Measurements from ENCODE around the gene MAPKAPK3. TPM values are rescaled to one million over a fixed set of nuclear protein-coding genes. Genes with fewer than 3 reads are reported as not detected.

The MAPKAPK3 gene
- total RNA-seq, 1 experiment from 2014 or later = 40.1 TPM

DNA sequence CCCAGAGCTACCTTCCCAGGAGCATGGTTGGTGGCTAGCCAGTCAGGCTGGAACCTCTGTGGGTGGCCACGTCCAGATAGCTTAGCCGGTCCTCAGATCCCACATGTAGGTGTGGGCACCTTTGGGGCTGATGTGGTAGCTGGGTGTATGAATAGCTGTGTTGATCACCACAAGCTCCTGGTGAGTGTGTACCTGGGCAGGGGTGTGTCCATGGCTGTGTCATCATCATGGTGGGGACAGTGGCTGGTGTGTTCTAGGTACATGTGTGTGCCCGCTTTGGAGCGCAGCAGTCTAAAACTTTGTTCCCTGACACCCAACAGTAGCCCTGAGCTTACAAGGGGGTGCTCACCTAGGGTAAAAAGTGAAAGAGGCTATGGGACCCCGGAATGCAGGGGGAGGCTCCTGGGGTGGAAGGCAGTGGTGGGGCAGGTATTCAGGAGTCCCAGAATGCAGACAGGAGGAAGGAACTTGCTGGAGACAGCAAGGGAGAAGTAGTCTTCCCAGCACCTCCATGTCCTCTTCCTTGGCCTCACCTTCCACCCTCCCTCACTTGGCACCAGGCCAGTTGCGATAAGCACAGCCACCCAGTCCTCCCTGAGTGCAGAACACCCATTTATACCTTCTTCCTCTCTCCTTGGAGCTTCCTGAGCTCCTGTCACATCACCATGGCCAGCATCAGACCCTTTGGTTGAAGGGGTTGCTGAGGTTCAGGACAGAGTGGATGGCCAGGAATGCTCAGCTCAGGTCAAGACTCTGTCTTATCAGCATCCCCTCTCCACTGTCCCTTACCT lies 6.6 kb upstream of the MAPKAPK3 start:
- Mint-ChIP-seq H3K36me3 (ENCODE audit: insufficient read depth, unreplicated experiment) (peaks cover 17% of the 10 kb centered on the region), H3K4me3 (ENCODE audit: unreplicated experiment) (peak overlapping the region; percentile 83), H3K27ac (ENCODE audit: unreplicated experiment) (peak overlapping the region; percentile 81), H3K4me1 (ENCODE audit: low read depth, unreplicated experiment) (peaks cover 17% of the 10 kb centered on the region), H3K27me3 (ENCODE audit: insufficient read depth, unreplicated experiment) (peaks cover 4% of the 10 kb centered on the region), H3K9me3 (ENCODE audit: unreplicated experiment) (no peaks in the 10 kb centered on the region)
- H3K9me3 ChIP-seq = no peaks in the 10 kb centered on the region
- no peaks in the 10 kb centered on the region for H3K36me3 ChIP-seq (ENCODE audit: control insufficient read depth, insufficient read depth, low read length)
- ChIA-PET CTCF (interaction anchor here (1.7 kb wide), 1 partner anchor 21 kb away, joined by 13 read pairs; no protein-coding TSS in a partner anchor), POLR2A (no interaction called here)
- peak overlapping the region; percentile 74; the same call in 1 of the 2 replicates for H3K4me3 ChIP-seq (ENCODE audit: low read depth, low read length)
- no TSS peak for BruUV-seq (replicated peaks)
- no peaks in the 10 kb centered on the region for H3K27me3 ChIP-seq (replicated peaks; ENCODE audit: control insufficient read depth, insufficient read depth, low read length)
- intact Hi-C loops (cut with micrococcal nuclease; ENCODE audit: unreplicated experiment) = loop anchor here (5.0 kb wide), 1 partner anchor 258 kb away; the partner anchor contains the start of genes CYB561D2 and NPRL2
- DNase-seq = no peak
- peaks cover 11% of the 10 kb centered on the region for H3K4me1 ChIP-seq
- TF ChIP-seq, protein P1, sequence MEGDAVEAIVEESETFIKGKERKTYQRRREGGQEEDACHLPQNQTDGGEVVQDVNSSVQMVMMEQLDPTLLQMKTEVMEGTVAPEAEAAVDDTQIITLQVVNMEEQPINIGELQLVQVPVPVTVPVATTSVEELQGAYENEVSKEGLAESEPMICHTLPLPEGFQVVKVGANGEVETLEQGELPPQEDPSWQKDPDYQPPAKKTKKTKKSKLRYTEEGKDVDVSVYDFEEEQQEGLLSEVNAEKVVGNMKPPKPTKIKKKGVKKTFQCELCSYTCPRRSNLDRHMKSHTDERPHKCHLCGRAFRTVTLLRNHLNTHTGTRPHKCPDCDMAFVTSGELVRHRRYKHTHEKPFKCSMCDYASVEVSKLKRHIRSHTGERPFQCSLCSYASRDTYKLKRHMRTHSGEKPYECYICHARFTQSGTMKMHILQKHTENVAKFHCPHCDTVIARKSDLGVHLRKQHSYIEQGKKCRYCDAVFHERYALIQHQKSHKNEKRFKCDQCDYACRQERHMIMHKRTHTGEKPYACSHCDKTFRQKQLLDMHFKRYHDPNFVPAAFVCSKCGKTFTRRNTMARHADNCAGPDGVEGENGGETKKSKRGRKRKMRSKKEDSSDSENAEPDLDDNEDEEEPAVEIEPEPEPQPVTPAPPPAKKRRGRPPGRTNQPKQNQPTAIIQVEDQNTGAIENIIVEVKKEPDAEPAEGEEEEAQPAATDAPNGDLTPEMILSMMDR (IDR thresholded peaks at IDR 0.05; ENCODE audit: insufficient read depth in 1 of 2, low read depth in 1 of 2, low read length in 1 of 2, severe bottlenecking in 1 of 2, unreplicated experiment in 1 of 2) = no peak

DNA sequence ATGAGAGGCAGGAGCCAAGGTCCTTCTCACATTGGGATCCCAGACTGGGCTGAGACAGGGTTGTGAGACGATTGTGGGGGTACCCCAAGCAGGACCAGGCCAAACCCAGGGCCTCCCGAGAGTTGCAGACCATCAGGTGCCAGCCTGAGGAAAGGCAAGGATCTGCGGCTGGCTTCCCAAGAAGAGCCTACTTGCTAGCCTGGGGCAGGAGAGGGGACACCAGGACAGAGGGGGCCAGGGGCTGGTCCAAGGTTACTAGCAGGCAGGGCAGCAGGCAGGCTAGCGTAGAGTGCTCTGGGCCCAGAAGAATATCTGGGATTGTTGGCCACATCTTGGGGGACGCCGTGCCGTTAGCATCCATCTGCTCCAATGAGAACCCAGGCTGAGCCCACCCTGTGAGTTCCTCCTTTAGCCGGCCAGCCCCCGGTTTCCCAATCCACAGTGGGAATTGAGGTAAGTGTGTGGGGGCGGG lies 5.9 kb upstream of the MAPKAPK3 start:
- Mint-ChIP-seq H3K36me3 (ENCODE audit: insufficient read depth, unreplicated experiment) (peaks cover 17% of the 10 kb centered on the region), H3K27me3 (ENCODE audit: insufficient read depth, unreplicated experiment) (peaks cover 4% of the 10 kb centered on the region), H3K27ac (ENCODE audit: unreplicated experiment) (peak overlapping the region; percentile 81), H3K9me3 (ENCODE audit: unreplicated experiment) (no peaks in the 10 kb centered on the region), H3K4me3 (ENCODE audit: unreplicated experiment) (peak overlapping the region; percentile 83), H3K4me1 (ENCODE audit: low read depth, unreplicated experiment) (peaks cover 17% of the 10 kb centered on the region)
- DNase-seq = no peak
- peak overlapping the region; percentile 74 for H3K4me3 ChIP-seq (ENCODE audit: low read depth, low read length)
- CTCF ChIA-PET = interaction anchor here (0.6 to 2.1 kb wide), 6 partner anchors 9 to 258 kb away, joined by 3 to 27 read pairs (median 12); partner anchors contain the start of gene HEMK1
- peaks cover 11% of the 10 kb centered on the region for H3K4me1 ChIP-seq
- H3K9me3 ChIP-seq = no peaks in the 10 kb centered on the region
- TSS peak; percentile 48 for BruUV-seq (replicated peaks)
- H3K27me3 ChIP-seq (replicated peaks; ENCODE audit: control insufficient read depth, insufficient read depth, low read length) = no peaks in the 10 kb centered on the region
- TF ChIP-seq, protein P1 (IDR thresholded peaks at IDR 0.05; ENCODE audit: insufficient read depth in 1 of 2, low read depth in 1 of 2, low read length in 1 of 2, severe bottlenecking in 1 of 2, unreplicated experiment in 1 of 2) = no peak
- POLR2A ChIA-PET = interaction anchor here (1.3 to 1.6 kb wide), 2 partner anchors 9 to 42 kb away, joined by 14 to 21 read pairs; partner anchors contain the start of gene HEMK1
- no peaks in the 10 kb centered on the region for H3K36me3 ChIP-seq (ENCODE audit: control insufficient read depth, insufficient read depth, low read length)
- intact Hi-C loops (cut with micrococcal nuclease; ENCODE audit: unreplicated experiment) = loop anchor here (5.0 kb wide), 1 partner anchor 259 kb away; the partner anchor contains the start of genes CYB561D2 and NPRL2

DNA sequence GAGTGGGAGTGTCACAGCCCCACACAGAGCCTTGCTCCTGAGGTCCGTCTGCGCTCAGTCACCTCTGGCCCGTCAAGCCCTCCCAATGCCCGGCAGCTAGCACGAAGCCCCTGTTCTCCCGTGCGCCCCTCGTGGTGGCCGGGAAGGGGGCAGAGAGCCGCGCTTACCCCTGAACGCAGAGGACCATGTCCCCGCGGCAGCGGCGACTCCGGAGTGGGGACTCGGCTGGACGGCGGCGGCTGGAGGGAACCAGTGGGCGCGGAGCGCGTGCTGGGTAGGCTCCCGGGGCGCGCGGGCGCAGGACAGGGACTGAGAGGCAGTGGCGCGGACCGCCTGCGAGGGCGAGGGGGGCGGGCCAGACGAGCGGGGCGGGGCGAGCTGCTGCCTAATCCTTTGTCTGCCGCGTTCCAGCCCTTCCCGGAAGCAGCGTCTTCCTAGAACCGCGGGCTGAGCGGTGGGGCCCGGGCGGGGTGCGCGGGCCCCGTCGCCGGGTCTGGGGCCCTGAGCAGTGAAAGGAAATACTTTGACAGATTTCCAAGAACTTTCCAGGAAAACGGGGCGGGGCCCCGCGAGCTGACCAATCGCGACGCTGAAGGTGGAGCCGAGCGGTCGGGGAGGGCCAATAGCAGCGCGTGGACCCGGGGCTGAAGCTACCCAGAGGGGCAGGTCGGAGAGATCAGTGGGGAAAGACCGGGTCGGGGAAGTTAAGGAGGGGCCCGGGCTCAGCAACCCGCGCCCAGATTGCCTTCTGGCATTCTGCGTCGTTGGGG lies 5.3 kb upstream of the MAPKAPK3 start, which contains the start of gene CISH:
TSS of gene CISH (minus strand) at position 311 of the 770 bp plus-strand sequence. CDS start at position 187, 124 bp downstream.
- Mint-ChIP-seq H3K4me1 (ENCODE audit: low read depth, unreplicated experiment) (peaks cover 23% of the 10 kb centered on the region), H3K4me3 (ENCODE audit: unreplicated experiment) (peak within 1 kb of the TSS; percentile 83), H3K27me3 (ENCODE audit: insufficient read depth, unreplicated experiment) (peaks cover 4% of the 10 kb centered on the region), H3K9me3 (ENCODE audit: unreplicated experiment) (no peaks in the 10 kb centered on the region), H3K36me3 (ENCODE audit: insufficient read depth, unreplicated experiment) (peaks cover 18% of the 10 kb centered on the region), H3K27ac (ENCODE audit: unreplicated experiment) (peak within 1 kb of the TSS; percentile 81)
- H3K4me1 ChIP-seq = peaks cover 11% of the 10 kb centered on the region
- H3K27me3 ChIP-seq (replicated peaks; ENCODE audit: control insufficient read depth, insufficient read depth, low read length) = no peaks in the 10 kb centered on the region
- ChIA-PET CTCF (interaction anchor here (0.6 to 2.1 kb wide), 12 partner anchors 10 to 888 kb away, joined by 3 to 27 read pairs (median 6); partner anchors contain the start of genes DCAF1 and HEMK1), POLR2A (interaction anchor here (1.0 to 1.6 kb wide), 3 partner anchors 10 to 274 kb away, joined by 5 to 21 read pairs (median 14); partner anchors contain the start of gene HEMK1)
- H3K4me3 ChIP-seq (ENCODE audit: low read depth, low read length) = peak within 1 kb of the TSS; percentile 74
- H3K9me3 ChIP-seq = no peaks in the 10 kb centered on the region
- TF ChIP-seq, protein P1 (IDR thresholded peaks at IDR 0.05; ENCODE audit: insufficient read depth in 1 of 2, low read depth in 1 of 2, low read length in 1 of 2, severe bottlenecking in 1 of 2, unreplicated experiment in 1 of 2) = peak; percentile 27 to 55
- no peaks in the 10 kb centered on the region for H3K36me3 ChIP-seq (ENCODE audit: control insufficient read depth, insufficient read depth, low read length)
- peak; percentile 96 to 97 for DNase-seq
- intact Hi-C loops (cut with micrococcal nuclease; ENCODE audit: unreplicated experiment) = loop anchor here (5.0 kb wide), 1 partner anchor 259 kb away; the partner anchor contains the start of genes CYB561D2 and NPRL2
- no TSS peak for BruUV-seq (replicated peaks)

All from Caco-2 (cell line).